Measurements from ENCODE around the gene RNU6-8.

Gene RNU6-8

DNA sequence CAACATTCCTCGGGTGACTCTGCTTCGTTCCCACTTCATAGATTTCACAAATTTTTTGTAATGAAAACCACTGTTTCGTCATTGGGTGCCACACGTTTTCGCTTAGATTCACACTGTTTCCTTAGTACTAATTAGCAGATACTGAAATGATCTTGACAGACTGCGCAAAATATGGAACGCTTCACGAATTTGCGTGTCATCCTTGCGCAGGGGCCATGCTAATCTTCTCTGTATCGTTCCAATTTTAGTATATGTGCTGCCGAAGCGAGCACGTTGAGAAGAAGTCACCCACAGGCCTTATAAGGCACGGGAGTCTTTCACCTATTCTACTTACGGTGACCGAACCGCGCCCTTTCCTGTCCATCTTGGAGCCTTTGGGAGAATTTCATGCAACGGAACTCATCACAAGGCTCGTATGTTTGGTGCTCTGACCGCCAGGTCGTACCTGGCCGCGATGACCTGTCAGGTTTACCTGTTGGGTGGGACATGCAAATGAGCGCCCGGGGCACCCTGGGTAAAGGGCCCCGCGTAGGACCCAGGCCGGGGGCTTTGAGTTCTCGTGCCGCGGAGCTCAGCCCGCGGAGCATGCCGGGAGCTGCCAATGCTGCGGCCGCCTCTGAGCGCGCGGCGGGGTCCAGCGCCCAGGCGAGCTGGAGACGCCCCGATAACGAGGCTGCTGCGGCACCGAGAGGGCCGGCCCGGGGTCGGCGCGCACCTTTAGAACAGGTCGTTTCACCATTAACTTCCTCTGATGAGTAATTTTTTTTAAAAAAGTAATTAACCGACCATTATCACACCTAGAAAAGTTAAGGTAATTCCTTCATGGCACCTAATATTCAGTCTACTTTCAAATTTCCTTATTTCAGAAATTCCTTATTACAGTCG lies at the start of gene RNU6-8:
Gene RNU6-8 (minus strand): TSS at position 272 of the 885 bp plus-strand sequence.
- Histone ChIP-seq H3K4me1 (ENCODE audit: insufficient read depth, low read length) (0 out of 2 replicates have a peak, but pooled peaks cover 7% of the 10 kb centered on the region), H3K9ac (ENCODE audit: low read depth, low read length) (peak within 1 kb of the TSS; percentile 85), H3K9me3 (ENCODE audit: control insufficient read depth, insufficient read depth, low read length) (no peaks in the 10 kb centered on the region), H3K36me3 (ENCODE audit: insufficient read depth, low read length) (no peaks in the 10 kb centered on the region)

DNA sequence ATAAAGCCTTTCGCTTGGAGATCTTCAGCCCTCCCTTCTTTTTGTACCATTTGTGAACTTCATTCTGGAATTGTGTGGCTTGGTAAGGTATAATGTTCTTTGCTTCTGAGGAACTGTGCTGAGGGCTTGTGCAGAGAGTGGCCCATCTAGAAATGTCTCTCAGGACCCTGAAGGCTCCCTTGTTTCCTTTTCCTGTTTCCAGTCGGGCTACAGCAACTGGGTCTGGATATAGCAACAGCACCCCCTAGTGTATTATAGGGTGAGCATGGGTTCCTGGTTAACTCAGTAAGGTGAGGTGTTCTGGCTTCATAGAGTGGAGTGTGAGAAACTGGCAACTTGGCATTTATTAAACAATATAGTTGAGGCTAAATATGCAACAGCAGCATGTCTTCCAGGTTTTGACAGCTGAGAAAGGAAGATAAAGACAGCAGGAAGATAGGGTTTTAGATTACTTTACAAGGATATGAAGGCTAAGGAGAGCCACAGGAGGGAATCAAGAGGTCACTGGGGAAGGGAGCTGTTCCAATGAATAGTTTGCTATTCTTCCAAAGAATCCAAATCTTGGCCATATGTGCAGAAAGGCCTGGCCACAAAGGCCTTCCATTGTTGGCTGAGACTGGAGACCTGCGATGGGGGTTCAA lies 49.1 kb upstream of the RNU6-8 start:
- no peaks in the 10 kb centered on the region; the same call in 1 of the 2 replicates for H3K4me1 ChIP-seq (ENCODE audit: insufficient read depth, low read length)
- no peaks in the 10 kb centered on the region for H3K36me3 ChIP-seq (ENCODE audit: insufficient read depth, low read length)
- no peak overlapping the region for H3K9ac ChIP-seq (ENCODE audit: low read depth, low read length)

DNA sequence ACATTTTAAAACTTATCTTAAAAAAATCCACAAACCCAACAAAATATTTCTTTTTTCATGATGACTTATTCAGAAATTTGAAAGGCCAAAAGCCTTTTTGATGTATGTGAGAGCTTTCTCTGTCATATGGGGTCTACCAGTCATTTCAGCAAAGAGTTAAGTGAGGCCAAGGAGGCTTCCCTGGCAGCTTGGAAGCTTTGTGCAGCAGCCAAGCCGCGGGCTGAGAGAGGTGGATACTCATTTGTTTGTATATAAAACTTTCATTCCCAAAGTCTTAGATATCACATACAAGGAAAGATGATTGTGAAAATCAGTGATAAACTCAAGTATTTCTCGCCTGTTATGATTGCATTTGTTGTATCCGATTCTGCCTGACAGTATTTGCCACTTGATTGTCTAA lies 48.5 kb upstream of the RNU6-8 start:
- Histone ChIP-seq H3K9ac (ENCODE audit: low read depth, low read length) (no peak overlapping the region), H3K36me3 (ENCODE audit: insufficient read depth, low read length) (no peaks in the 10 kb centered on the region), H3K4me1 (ENCODE audit: insufficient read depth, low read length) (no peaks in the 10 kb centered on the region; the same call in 1 of the 2 replicates), H3K9me3 (ENCODE audit: control insufficient read depth, insufficient read depth, low read length) (no peaks in the 10 kb centered on the region)

More for the DNA sequence above, 49.1 kb upstream of the RNU6-8 start:
- no peaks in the 10 kb centered on the region for H3K9me3 ChIP-seq (ENCODE audit: control insufficient read depth, insufficient read depth, low read length)

DNA sequence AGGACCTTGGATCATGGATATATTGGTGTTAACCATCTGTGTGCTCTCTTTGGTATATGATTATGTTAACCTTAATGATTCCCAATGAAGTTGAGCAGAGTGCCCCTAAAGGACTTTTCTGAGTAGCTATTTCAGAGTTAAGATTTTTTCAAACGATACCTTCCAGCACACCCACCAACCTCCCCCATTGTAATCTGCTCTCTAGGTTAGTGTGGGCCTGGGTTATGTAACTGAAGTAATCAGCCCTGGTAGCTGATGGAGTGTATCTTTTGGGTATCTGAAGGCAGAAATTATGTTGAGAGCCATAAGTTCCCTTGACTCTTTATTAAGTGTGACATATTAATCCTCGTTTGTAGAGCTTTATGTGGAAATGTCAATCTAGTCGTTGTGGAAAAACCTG lies 47.6 kb upstream of the RNU6-8 start:
- Histone ChIP-seq H3K4me1 (ENCODE audit: insufficient read depth, low read length) (no peaks in the 10 kb centered on the region; the same call in 1 of the 2 replicates), H3K9ac (ENCODE audit: low read depth, low read length) (no peak overlapping the region), H3K36me3 (ENCODE audit: insufficient read depth, low read length) (no peaks in the 10 kb centered on the region), H3K9me3 (ENCODE audit: control insufficient read depth, insufficient read depth, low read length) (no peaks in the 10 kb centered on the region)

DNA sequence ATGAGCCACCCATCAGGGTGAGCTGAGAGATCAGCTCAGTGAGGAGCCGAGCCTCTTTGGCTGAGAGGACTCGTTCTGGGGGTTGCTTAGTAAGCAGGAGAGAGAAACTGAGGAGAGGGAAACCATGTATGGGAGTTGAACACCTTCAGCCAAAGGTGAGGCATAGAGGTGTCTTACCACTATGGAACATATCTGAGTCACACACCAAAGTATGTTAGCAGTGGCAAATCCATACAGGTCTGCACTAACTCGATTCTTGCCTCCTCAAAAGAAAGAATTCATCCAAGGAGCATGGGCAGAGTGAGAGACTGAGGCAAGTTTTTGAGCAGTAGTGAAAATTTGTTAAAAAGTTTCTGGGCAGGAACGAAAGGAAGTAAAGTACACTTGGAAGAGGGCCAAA lies 46.7 kb upstream of the RNU6-8 start:
- Histone ChIP-seq H3K9ac (ENCODE audit: low read depth, low read length) (no peak overlapping the region), H3K36me3 (ENCODE audit: insufficient read depth, low read length) (no peaks in the 10 kb centered on the region), H3K4me1 (ENCODE audit: insufficient read depth, low read length) (no peaks in the 10 kb centered on the region), H3K9me3 (ENCODE audit: control insufficient read depth, insufficient read depth, low read length) (no peaks in the 10 kb centered on the region)

DNA sequence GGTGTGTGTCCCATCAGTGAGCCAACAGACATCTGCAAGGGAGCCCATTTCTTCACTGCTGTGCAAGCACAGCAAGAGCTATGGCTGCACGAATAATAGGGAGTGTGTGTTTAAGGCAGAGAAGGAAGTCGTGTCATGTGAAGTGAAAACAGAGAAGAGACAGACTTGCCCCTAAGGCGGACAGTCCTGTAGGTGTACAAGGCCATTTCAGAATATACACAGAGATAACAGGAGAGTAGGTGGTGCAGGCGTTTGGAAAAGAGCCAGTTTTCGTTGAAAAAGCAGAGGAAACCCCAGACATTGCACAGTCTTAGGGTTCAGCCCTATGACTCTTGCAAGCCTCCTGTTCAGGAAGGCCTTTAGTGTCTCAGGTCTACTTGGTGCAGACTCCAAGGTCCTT lies 46.3 kb upstream of the RNU6-8 start:
- Histone ChIP-seq H3K36me3 (ENCODE audit: insufficient read depth, low read length) (no peaks in the 10 kb centered on the region), H3K4me1 (ENCODE audit: insufficient read depth, low read length) (no peaks in the 10 kb centered on the region)

DNA sequence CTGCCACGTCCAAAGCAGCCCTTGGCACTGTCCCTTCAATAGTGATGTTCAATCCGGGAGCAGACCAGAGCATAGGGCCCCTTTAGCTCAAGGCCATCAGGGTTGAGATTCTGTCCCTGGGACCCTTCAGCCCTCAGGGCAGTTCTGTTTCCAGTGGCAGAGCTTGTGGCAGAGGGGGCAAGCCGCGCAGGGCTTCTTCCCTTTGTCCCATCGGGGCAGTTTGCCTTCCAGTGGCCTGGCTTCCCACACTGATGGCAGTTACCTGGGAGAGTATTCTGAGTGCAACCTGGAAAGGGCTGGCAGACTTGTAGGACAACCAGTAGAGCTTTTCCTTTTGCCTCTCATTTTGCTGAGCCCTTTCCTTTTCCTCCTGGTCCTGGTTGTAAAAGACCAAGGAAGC lies 43.7 kb upstream of the RNU6-8 start:
- Histone ChIP-seq H3K9me3 (ENCODE audit: control insufficient read depth, insufficient read depth, low read length) (no peaks in the 10 kb centered on the region), H3K36me3 (ENCODE audit: insufficient read depth, low read length) (no peaks in the 10 kb centered on the region), H3K4me1 (ENCODE audit: insufficient read depth, low read length) (no peaks in the 10 kb centered on the region), H3K9ac (ENCODE audit: low read depth, low read length) (no peak overlapping the region)

More for the DNA sequence above, 46.3 kb upstream of the RNU6-8 start:
- no peaks in the 10 kb centered on the region for H3K9me3 ChIP-seq (ENCODE audit: control insufficient read depth, insufficient read depth, low read length)
- no peak overlapping the region for H3K9ac ChIP-seq (ENCODE audit: low read depth, low read length)

DNA sequence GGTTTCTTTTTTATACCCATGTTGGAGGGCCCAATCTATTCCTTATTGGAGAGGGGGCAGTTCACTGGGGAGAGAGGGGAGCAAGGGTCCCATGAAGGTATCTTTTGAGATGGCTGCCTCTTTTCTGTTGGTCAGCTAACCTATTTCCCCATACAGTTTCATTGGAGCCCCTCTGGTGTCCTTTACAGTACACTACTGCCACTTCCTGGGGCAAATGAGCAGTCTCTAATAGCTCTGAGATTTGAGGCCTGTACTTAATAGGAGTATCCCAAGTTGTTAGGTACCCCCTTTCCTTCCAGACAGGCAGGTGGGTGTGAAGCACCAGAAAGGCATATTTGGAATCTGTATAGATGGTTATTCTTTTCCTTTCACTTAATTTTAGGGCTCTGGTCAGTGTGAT lies 41.3 kb upstream of the RNU6-8 start:
- Histone ChIP-seq H3K36me3 (ENCODE audit: insufficient read depth, low read length) (no peaks in the 10 kb centered on the region), H3K9me3 (ENCODE audit: control insufficient read depth, insufficient read depth, low read length) (no peaks in the 10 kb centered on the region), H3K4me1 (ENCODE audit: insufficient read depth, low read length) (no peaks in the 10 kb centered on the region), H3K9ac (ENCODE audit: low read depth, low read length) (no peak overlapping the region)

DNA sequence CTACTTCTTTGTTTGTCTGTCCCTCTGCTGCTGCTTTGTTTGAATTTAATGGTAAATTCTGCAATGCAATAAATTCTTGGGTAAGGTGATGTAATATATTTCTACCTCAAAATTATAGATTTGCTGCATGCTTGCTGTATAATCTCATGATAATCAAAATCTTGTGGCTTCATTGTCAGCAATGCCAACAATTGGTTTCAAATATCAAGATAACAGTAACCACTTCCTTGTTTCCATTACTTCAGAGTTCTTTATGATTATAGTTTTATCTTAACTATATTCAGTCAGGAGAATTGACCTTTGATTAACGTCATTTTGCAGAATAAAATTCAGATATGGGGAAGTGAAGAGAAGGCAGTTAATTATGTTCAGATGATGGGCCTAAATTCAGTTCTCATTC lies 30.2 kb upstream of the RNU6-8 start:
- H3K9me3 ChIP-seq (ENCODE audit: control insufficient read depth, insufficient read depth, low read length): no peaks in the 10 kb centered on the region
- H3K4me1 ChIP-seq (ENCODE audit: insufficient read depth, low read length): 0 out of 2 replicates have a peak, but pooled peaks cover 3% of the 10 kb centered on the region
- H3K36me3 ChIP-seq (ENCODE audit: insufficient read depth, low read length): no peaks in the 10 kb centered on the region
- no peak overlapping the region for H3K9ac ChIP-seq (ENCODE audit: low read depth, low read length)

DNA sequence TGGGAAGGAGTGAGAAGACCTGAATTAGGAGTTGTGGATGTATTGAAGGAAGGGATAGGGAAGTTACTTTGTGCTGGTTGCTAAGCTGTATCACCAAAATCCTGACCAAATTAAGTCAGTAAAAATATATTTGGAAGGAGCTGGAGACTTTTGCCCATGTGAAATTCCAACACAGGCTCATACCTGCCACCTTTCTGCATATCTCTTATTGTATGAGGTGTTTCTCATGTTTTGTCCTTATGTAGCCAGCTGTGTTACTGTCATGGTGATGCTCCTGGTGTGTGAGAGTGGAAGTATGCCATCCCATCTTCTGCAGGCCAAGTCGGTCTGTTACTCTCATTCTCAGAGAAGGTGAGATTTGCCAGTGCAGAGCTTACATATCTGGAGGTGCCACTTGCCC lies 29.4 kb upstream of the RNU6-8 start:
- no peak overlapping the region for H3K9ac ChIP-seq (ENCODE audit: low read depth, low read length)
- H3K9me3 ChIP-seq (ENCODE audit: control insufficient read depth, insufficient read depth, low read length): no peaks in the 10 kb centered on the region
- H3K4me1 ChIP-seq (ENCODE audit: insufficient read depth, low read length): 0 out of 2 replicates have a peak, but pooled peaks cover 3% of the 10 kb centered on the region
- no peaks in the 10 kb centered on the region for H3K36me3 ChIP-seq (ENCODE audit: insufficient read depth, low read length)

DNA sequence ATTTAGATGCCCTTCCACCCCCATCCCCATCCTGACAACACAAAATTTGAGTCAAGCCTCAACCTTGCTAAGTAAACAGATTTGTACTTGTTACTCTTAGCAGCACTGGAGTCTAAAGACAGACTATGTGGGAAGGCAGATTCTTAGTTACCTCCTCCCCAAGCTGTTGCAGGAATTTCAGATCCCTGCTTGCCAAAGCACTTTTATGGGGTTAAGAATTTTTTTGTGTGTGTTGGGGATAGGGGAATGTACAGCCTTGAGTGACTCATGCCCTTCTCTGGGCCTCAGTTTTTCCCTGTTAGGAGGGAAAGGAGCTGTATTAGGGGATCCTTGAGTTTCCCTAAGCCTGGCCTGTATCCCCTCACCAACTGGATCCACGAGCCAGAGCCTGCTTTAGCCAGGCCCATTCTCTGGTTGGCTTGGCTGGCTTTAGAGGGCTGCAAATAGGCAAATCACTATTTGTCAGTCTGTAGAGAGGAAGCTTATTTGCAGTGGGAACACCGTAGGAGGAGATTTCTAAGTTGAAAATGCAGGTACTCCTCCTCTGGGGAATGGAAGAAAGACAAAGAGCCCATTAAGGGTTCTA lies 27.7 kb upstream of the RNU6-8 start:
- 0 out of 2 replicates have a peak, but pooled peaks cover 3% of the 10 kb centered on the region for H3K4me1 ChIP-seq (ENCODE audit: insufficient read depth, low read length)
- H3K36me3 ChIP-seq (ENCODE audit: insufficient read depth, low read length): no peaks in the 10 kb centered on the region
- no peak overlapping the region for H3K9ac ChIP-seq (ENCODE audit: low read depth, low read length)

DNA sequence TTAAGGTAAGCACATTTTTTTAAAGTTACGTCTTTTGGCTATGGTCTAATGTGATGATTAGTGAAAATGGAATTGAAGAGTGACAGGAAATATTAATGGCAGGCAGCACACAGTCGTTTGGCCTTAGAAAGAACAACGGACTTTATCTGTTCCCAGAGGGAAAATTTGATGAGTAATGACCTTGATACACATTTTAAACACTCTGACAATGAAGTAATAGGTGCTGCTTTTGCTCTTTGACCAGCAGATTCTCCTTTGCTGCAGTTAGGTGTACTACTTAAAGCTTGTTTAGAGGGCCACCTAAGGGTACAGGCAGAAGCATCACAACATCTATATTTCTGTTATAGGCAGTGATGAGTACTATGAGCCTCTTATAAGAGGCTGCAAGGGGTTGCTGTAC lies 27.1 kb upstream of the RNU6-8 start:
- H3K36me3 ChIP-seq (ENCODE audit: insufficient read depth, low read length): no peaks in the 10 kb centered on the region
- no peaks in the 10 kb centered on the region for H3K9me3 ChIP-seq (ENCODE audit: control insufficient read depth, insufficient read depth, low read length)
- H3K9ac ChIP-seq (ENCODE audit: low read depth, low read length): no peak overlapping the region
- peaks cover 6% of the 10 kb centered on the region; the same call in 1 of the 2 replicates for H3K4me1 ChIP-seq (ENCODE audit: insufficient read depth, low read length)

More for the DNA sequence above, 27.7 kb upstream of the RNU6-8 start:
- H3K9me3 ChIP-seq (ENCODE audit: control insufficient read depth, insufficient read depth, low read length): no peaks in the 10 kb centered on the region

DNA sequence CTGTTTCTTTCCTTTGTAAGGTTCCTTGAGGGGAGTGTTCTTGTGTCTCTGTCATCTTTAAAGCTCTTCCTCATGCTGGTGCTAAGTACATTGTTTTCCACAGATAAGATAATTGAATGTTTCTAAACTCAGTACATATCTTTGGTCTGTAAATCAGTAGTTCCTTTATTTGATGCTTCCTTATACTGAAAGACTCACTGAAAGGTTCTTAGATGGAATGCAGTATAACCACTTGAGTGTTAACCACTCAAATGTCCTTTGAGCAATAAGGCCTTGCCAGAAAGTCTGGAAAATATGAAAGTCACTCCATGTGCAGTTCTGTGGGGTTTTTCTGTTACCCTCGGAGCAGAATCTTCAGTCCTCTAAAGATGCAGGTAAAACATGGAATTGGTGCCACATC lies 23.0 kb upstream of the RNU6-8 start:
- no peak overlapping the region for H3K9ac ChIP-seq (ENCODE audit: low read depth, low read length)
- no peaks in the 10 kb centered on the region for H3K36me3 ChIP-seq (ENCODE audit: insufficient read depth, low read length)
- no peaks in the 10 kb centered on the region for H3K9me3 ChIP-seq (ENCODE audit: control insufficient read depth, insufficient read depth, low read length)
- peaks cover 12% of the 10 kb centered on the region; the same call in 1 of the 2 replicates for H3K4me1 ChIP-seq (ENCODE audit: insufficient read depth, low read length)

DNA sequence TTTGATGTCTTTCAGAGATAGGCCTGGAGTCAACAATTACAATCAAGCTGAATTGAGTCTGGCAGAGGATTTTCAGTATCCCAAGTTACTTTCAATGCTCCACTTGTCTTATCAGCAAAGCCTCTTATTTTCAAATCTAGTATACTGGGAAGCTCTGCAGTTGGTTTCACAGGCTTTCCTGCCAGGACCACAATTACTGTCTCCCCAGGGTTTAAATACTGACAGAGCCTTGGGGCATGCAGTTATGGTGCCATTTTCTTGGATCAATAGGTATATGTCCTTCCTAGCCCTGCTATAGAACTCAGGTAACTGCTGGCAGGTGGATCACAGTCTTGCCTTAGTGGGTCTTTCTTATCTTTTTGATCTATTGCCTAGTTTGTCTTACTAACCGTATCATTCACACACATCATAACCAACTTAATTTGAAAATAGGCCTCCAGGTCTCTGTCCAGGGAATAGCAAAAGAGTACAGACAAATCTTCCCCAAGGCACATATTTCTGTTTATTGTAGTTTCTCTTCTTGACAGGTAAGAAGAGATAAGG lies 22.4 kb upstream of the RNU6-8 start:
- H3K9ac ChIP-seq (ENCODE audit: low read depth, low read length): no peak overlapping the region
- peaks cover 9% of the 10 kb centered on the region; the same call in 1 of the 2 replicates for H3K4me1 ChIP-seq (ENCODE audit: insufficient read depth, low read length)
- no peaks in the 10 kb centered on the region for H3K9me3 ChIP-seq (ENCODE audit: control insufficient read depth, insufficient read depth, low read length)
- H3K36me3 ChIP-seq (ENCODE audit: insufficient read depth, low read length): no peaks in the 10 kb centered on the region

All from ES-I3 (cell line).